Placental pericyte (primary cell): ENCODE data around the gene PTPRT. TPM values are rescaled to one million over a fixed set of nuclear protein-coding genes. Genes with fewer than 3 reads are reported as not detected.

ENCODE experiments used
- small RNA-seq: library from RNA; depleted of rRNA; stranded (forward); fragments of <200 nt; gene quantifications from one replicate; pipeline ENCODE3, GENCODE V24; 2012; ENCODE audit warnings: low replicate concordance
- total RNA-seq: library from RNA; depleted of rRNA; stranded (reverse); fragments of >200 nt; gene quantifications from 2 replicates; pipeline ENCODE4 v1.2.3, GENCODE V29; 2012

The PTPRT gene
- total RNA-seq, result not detected in 2 replicates

DNA sequence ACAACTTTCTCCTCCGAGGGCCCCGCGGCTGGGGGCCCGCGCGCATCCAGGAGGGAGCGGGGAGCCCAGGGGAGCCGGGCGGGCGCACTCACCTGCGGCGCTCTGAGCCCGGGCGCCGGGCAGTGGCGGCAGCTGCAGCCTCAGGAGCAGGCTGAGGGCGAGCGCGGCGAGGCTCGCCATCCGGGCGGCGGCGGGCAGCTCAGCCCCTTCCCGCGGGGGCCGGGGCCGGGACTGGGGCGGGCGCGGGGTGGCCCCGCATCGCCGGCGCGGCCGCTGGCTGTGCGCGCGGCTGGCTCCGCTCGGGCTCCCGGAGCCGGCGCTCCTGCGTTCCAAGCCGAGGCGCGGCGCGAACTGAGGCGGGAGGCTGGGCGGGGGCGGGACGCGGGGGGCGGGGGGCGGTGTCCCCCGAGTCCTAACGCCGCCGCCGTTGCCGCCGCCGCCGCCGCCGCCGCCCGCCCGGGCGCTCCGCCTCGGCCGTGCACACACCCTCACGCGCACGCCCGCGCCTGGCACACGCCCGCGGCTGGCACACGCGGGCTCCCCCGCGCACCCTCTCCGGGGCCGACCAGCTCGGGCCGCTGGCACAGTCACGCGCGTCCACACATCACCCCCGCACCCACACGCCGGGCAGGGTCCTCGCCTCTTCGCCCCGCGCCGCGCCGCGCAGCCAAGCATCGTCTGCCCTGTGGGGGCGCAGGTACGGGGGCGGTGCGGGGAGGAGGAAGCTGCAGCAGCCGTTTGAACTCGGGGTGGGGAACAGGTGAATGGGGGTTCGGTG lies at the start of gene PTPRT:
Gene PTPRT, minus strand, starts transcription at position 353 of the 778 bp plus-strand sequence. Its CDS starts 173 bp downstream, at position 180.

Small RNA genes lying within 50 kb of the gene (small RNA-seq; reads per million reads assigned to genes)
- gene RN7SKP100, result not detected
